GM23338 (cell line): ENCODE measurements around the gene STPG2. TPM values are rescaled to one million over a fixed set of nuclear protein-coding genes. Genes with fewer than 3 reads are reported as not detected.

Experiments
- ATAC-seq: fragments of 200-7000 bp; cut with Tn5 transposase; 3 replicates; pipeline ENCODE4 v1.9.1; 2020
- DNase-seq: peaks from one replicate; pipeline ENCODE4 v3.0.0-alpha.2; 2015; ENCODE audit warnings: low spot score
- H2AFZ ChIP-seq: fragments of 200-600 bp; sonication (generic); 2 replicates; pipeline ENCODE4 v1.8.0; 2016; ENCODE audit warnings: antibody characterized with exemption, mild to moderate bottlenecking, moderate library complexity
- H3F3A ChIP-seq: fragments of 200-600 bp; sonication (generic); replicated peaks from 2 replicates; pipeline ENCODE4 v1.8.0; 2017; ENCODE audit warnings: antibody characterized with exemption, mixed run types, low read depth
- H3K27ac ChIP-seq: fragments of 200-600 bp; sonication (generic); 2 replicates; pipeline ENCODE4 v1.6.1; 2016; ENCODE audit warnings: low read depth
- H3K27me3 ChIP-seq: fragments of 200-600 bp; sonication (generic); 2 replicates; pipeline ENCODE4 v1.8.0; 2016; ENCODE audit warnings: mild to moderate bottlenecking, mixed run types, moderate library complexity; ENCODE audit not compliant: insufficient read depth
- H3K36me3 ChIP-seq: fragments of 200-600 bp; sonication (generic); 2 replicates; pipeline ENCODE4 v1.8.0; 2016; ENCODE audit warnings: mild to moderate bottlenecking; ENCODE audit not compliant: insufficient read depth
- H3K4me1 ChIP-seq: fragments of 200-600 bp; sonication (generic); 2 replicates; pipeline ENCODE4 v1.8.0; 2016; ENCODE audit warnings: mild to moderate bottlenecking, moderate library complexity; ENCODE audit not compliant: insufficient read depth
- H3K4me2 ChIP-seq: fragments of 200-600 bp; sonication (generic); 2 replicates; pipeline ENCODE4 v1.7.1; 2017; ENCODE audit warnings: mixed run types
- H3K4me3 ChIP-seq: fragments of 200-600 bp; sonication (generic); 2 replicates; pipeline ENCODE4 v1.6.1; 2016; ENCODE audit warnings: mixed run types
- H3K79me2 ChIP-seq: fragments of 200-600 bp; sonication (generic); replicated peaks from 2 replicates; pipeline ENCODE4 v1.8.0; 2017; ENCODE audit warnings: mild to moderate bottlenecking; ENCODE audit not compliant: insufficient read depth
- H3K9me2 ChIP-seq: fragments of 200-600 bp; sonication (generic); 2 replicates; pipeline ENCODE4 v1.8.0; 2017; ENCODE audit not compliant: insufficient read depth
- H4K20me1 ChIP-seq: fragments of 200-600 bp; sonication (generic); replicated peaks from 2 replicates; pipeline ENCODE4 v1.8.0; 2017; ENCODE audit warnings: mild to moderate bottlenecking; ENCODE audit not compliant: insufficient read depth
- H3K27ac Mint-ChIP-seq: 2 replicates; pipeline ENCODE4 v1.8.0; 2020; ENCODE audit warnings: inconsistent platforms, mild to moderate bottlenecking, moderate library complexity, mixed read lengths
- H3K27me3 Mint-ChIP-seq: 3 replicates; pipeline ENCODE4 v1.8.0; 2022; ENCODE audit warnings: low read depth, mild to moderate bottlenecking, moderate library complexity, mixed read lengths, inconsistent platforms; ENCODE audit not compliant: insufficient read depth, poor library complexity
- H3K36me3 Mint-ChIP-seq: 3 replicates; pipeline ENCODE4 v1.8.0; 2021; ENCODE audit warnings: low read depth, mild to moderate bottlenecking, inconsistent platforms, moderate library complexity, mixed read lengths
- H3K4me1 Mint-ChIP-seq: 3 replicates; pipeline ENCODE4 v1.8.0; 2020; ENCODE audit warnings: mild to moderate bottlenecking, inconsistent platforms, mixed read lengths
- H3K4me3 Mint-ChIP-seq: 3 replicates; pipeline ENCODE4 v1.8.0; 2021; ENCODE audit warnings: moderate library complexity, mild to moderate bottlenecking, inconsistent platforms, mixed read lengths
- H3K9me3 Mint-ChIP-seq: 3 replicates; pipeline ENCODE4 v1.8.0; 2020; ENCODE audit warnings: moderate library complexity, mild to moderate bottlenecking, inconsistent platforms, mixed read lengths
- CREB1 ChIP-seq: fragments of 250-450 bp; sonication (Bioruptor Pico); IDR thresholded peaks from 2 replicates; pipeline ENCODE4 v1.5.0; 2020; ENCODE audit warnings: low read depth, mild to moderate bottlenecking, moderate library complexity
- CTCF ChIP-seq, 2 experiments: fragments of 200-600 bp in 1 of 2; sonication (generic) in 1 of 2; conservative IDR thresholded peaks; 2 replicates each; pipeline versions ENCODE4 v1.5.1 to v1.6.1; 2016 to 2017; ENCODE audit warnings: antibody characterized with exemption in 2 of 2, low read depth in 2 of 2, mild to moderate bottlenecking in 2 of 2, moderate library complexity in 1 of 2
- ETS1 ChIP-seq: IDR thresholded peaks from 2 replicates; pipeline ENCODE4 v1.6.1; 2016; ENCODE audit warnings: antibody characterized with exemption
- EZH2 ChIP-seq: fragments of 200-600 bp; sonication (generic); IDR thresholded peaks from one replicate; pipeline ENCODE4 v1.8.0; 2017; ENCODE audit warnings: antibody characterized with exemption, mild to moderate bottlenecking, low read depth; ENCODE audit not compliant: unreplicated experiment
- EZH2phosphoT487 ChIP-seq: fragments of 200-600 bp; sonication (generic); IDR thresholded peaks from one replicate; pipeline ENCODE4 v1.8.1; 2018; ENCODE audit warnings: antibody characterized with exemption; ENCODE audit not compliant: unreplicated experiment
- JUNB ChIP-seq: IDR thresholded peaks from one replicate; pipeline ENCODE4 v1.6.1; 2016; ENCODE audit warnings: antibody characterized with exemption; ENCODE audit not compliant: unreplicated experiment
- NANOG ChIP-seq: IDR thresholded peaks from 2 replicates; pipeline ENCODE4 v1.6.1; 2016; ENCODE audit warnings: antibody characterized with exemption, borderline replicate concordance
- POLR2AphosphoS5 ChIP-seq: IDR thresholded peaks from 2 replicates; pipeline ENCODE4 v1.6.1; 2016; ENCODE audit warnings: antibody characterized with exemption, low read depth
- REST ChIP-seq: IDR thresholded peaks from one replicate; pipeline ENCODE4 v1.6.1; 2018; ENCODE audit warnings: antibody characterized with exemption; ENCODE audit not compliant: unreplicated experiment
- STAT1 ChIP-seq: IDR thresholded peaks from one replicate; pipeline ENCODE4 v1.6.1; 2016; ENCODE audit warnings: antibody characterized with exemption; ENCODE audit not compliant: unreplicated experiment
- ZNF114 ChIP-seq: fragments of 250-450 bp; sonication (Bioruptor Pico); IDR thresholded peaks from 2 replicates; pipeline ENCODE4 v1.5.0; 2020; ENCODE audit warnings: mild to moderate bottlenecking, moderate library complexity
- ZNF331 ChIP-seq: fragments of 250-450 bp; sonication (Bioruptor Pico); IDR thresholded peaks from 2 replicates; pipeline ENCODE4 v1.5.0; 2020; ENCODE audit warnings: low read depth, mild to moderate bottlenecking, moderate library complexity
- ZNF462 ChIP-seq: fragments of 250-450 bp; sonication (Bioruptor Pico); IDR thresholded peaks from 2 replicates; pipeline ENCODE4 v1.5.0; 2020; ENCODE audit warnings: mild to moderate bottlenecking, moderate library complexity
- polyA plus RNA-seq: library from polyadenylated mRNA; unstranded; fragments of >200 nt; fragmentation: Nextera tagmentation; extraction: Ambion mirVana; gene quantifications from 2 replicates; pipeline ENCODE4 v1.2.1, GENCODE V29; 2016
- total RNA-seq: library from RNA; depleted of rRNA; stranded (reverse); fragments of >200 nt; shearing (Covaris generic); gene quantifications from 2 replicates; pipeline ENCODE4 v1.2.3, GENCODE V29; 2014

The STPG2 gene
- total and polyA plus RNA-seq, 2 experiments from 2014 or later = 0.17 to 0.32 TPM

GRCh38 chr4:97836662-97837061 is 306.6 kb downstream of the STPG2 start (continued):
- no peak for TF ChIP-seq EZH2phosphoT487
- no peak for TF ChIP-seq POLR2AphosphoS5
- TF ChIP-seq CREB1 (CRISPR knock-in tag) = no peak
- TF ChIP-seq STAT1 = no peak
- no peak for TF ChIP-seq ZNF331

GRCh38 chr4:97828646-97829045 is 314.6 kb downstream of the STPG2 start:
- Histone ChIP-seq H3K4me3 (no peak overlapping the region), H3K4me1 (no peaks in the 10 kb centered on the region), H3K27ac (no peak overlapping the region), H4K20me1 (no peaks in the 10 kb centered on the region), H3K9me2 (no peaks in the 10 kb centered on the region), H3K27me3 (no peaks in the 10 kb centered on the region), H3F3A (no peaks in the 10 kb centered on the region), H3K36me3 (no peaks in the 10 kb centered on the region), H3K79me2 (no peaks in the 10 kb centered on the region), H3K4me2 (no peak overlapping the region), H2AFZ (no peak overlapping the region)
- TF ChIP-seq JUNB (no peak), ZNF114 (CRISPR knock-in tag) (no peak), EZH2 (no peak), ZNF331 (no peak), ZNF462 (CRISPR knock-in tag) (no peak), ETS1 (no peak), REST (no peak), CREB1 (CRISPR knock-in tag) (no peak), POLR2AphosphoS5 (no peak), EZH2phosphoT487 (no peak), NANOG (no peak), STAT1 (no peak), CTCF (conservative IDR thresholded peaks at IDR 0.05; ENCODE audit: low read depth in 2 of 2) (no peak)
- ATAC-seq = no peak
- DNase-seq = no peak
- Mint-ChIP-seq H3K36me3 (no peaks in the 10 kb centered on the region), H3K9me3 (no peaks in the 10 kb centered on the region; the same call in 2 of the 3 replicates), H3K27ac (no peak overlapping the region), H3K4me1 (no peaks in the 10 kb centered on the region), H3K4me3 (no peak overlapping the region), H3K27me3 (no peaks in the 10 kb centered on the region)
